IgD-negative memory B cell (primary cell): ENCODE measurements around the gene CACNB2. TPM values are rescaled to one million over a fixed set of nuclear protein-coding genes. Genes with fewer than 3 reads are reported as not detected.

Experiments
- polyA plus RNA-seq: library from polyadenylated mRNA; unstranded; fragments of 300-500 nt; fragmentation: Illumina TruSeq; gene quantifications from one replicate; pipeline ENCODE4 v1.2.3, GENCODE V29; 2021

Gene CACNB2
- polyA plus RNA-seq, 1 donor from 2014 or later, result 0.79 TPM

Other genes with a start within 250 kb of the CACNB2 start
- gene SLC39A12, start 188.5 kb upstream of the CACNB2 start, polyA plus RNA-seq, result not detected